Sigmoid colon (tissue), 7 donors: ENCODE data around the gene RAP1B. TPM values are rescaled to one million over a fixed set of nuclear protein-coding genes. Genes with fewer than 3 reads are reported as not detected.

Source experiments
- DNase-seq: peaks from one replicate; pipeline ENCODE4 v3.0.0-alpha.2; 2019
- H3K27ac ChIP-seq, 4 donors: fragments of 200-600 bp; sonication (generic); one replicate each; pipeline ENCODE4 v1.5.1; 2016 to 2019; ENCODE audit warnings: mild to moderate bottlenecking in 1 of 4
- H3K27me3 ChIP-seq, 3 donors: fragments of 200-600 bp; sonication (generic); one replicate each; pipeline ENCODE4 v1.5.1; 2019; ENCODE audit warnings: mild to moderate bottlenecking in 1 of 3
- H3K36me3 ChIP-seq, 4 donors: fragments of 200-600 bp; sonication (generic); one replicate each; pipeline ENCODE4 v1.5.1; 2016 to 2019
- H3K4me1 ChIP-seq, 4 donors: fragments of 200-600 bp; sonication (generic); one replicate each; pipeline ENCODE4 v1.5.1; 2017 to 2019
- H3K4me3 ChIP-seq, 4 donors: fragments of 200-600 bp; sonication (generic); one replicate each; pipeline ENCODE4 v1.5.1; 2017 to 2019; ENCODE audit warnings: mild to moderate bottlenecking in 2 of 4, moderate library complexity in 1 of 4
- H3K9me3 ChIP-seq, 4 donors: fragments of 200-600 bp in 3 of 4; sonication (generic) in 3 of 4; one replicate each; pipeline versions ENCODE4 v1.5.1 to v1.6.1; 2013 to 2019
- EP300 ChIP-seq, 4 donors: sonication (generic); formaldehyde crosslinking; IDR thresholded peaks; one replicate each; pipeline ENCODE4 v1.6.1; 2017; ENCODE audit warnings: antibody characterized with exemption in 4 of 4
- POLR2A ChIP-seq, 2 donors: fragments of 450-650 bp; IDR thresholded peaks; one replicate each; pipeline ENCODE4 v1.6.1; 2016; ENCODE audit warnings: antibody characterized with exemption in 2 of 2, mild to moderate bottlenecking in 2 of 2, moderate library complexity in 2 of 2
- POLR2AphosphoS5 ChIP-seq, 4 donors: sonication (generic); formaldehyde crosslinking; IDR thresholded peaks; one replicate each; pipeline ENCODE4 v1.6.1; 2017; ENCODE audit warnings: antibody characterized with exemption in 4 of 4
- WGBS, 2 donors: extraction: QIAGEN DNeasy Blood & Tissue Kit; methylation state at CpG; one replicate each; pipeline ENCODE4 v1.1.7; 2013; 5-methylcytosine and 5-hydroxymethylcytosine counted together
- intact Hi-C: fragments of 100-400 bp; cut with DNase I; formaldehyde crosslinking; loops from one replicate; pipeline ENCODE4 v1.15.1; 2023
- polyA plus RNA-seq, 3 donors: library from polyadenylated mRNA; stranded (reverse); fragments of 200-250 nt; gene quantifications; one replicate each; pipeline ENCODE4 v1.2.3, GENCODE V29; 2013
- total RNA-seq, 4 donors: library from RNA; depleted of rRNA; stranded (reverse); fragments of >200 nt; gene quantifications; one replicate each; pipeline ENCODE4 v1.1.0, GENCODE V29; 2016
- TF ChIP-seq, protein P1 (sequence below), 4 experiments: fragments of 450-650 bp in 3 of 4; fragments of 200-600 bp in 1 of 4; IDR thresholded peaks; one replicate each; pipeline ENCODE4 v1.5.1; 2016 to 2019; ENCODE audit warnings: antibody characterized with exemption in 4 of 4, mild to moderate bottlenecking in 3 of 4, moderate library complexity in 2 of 4
- donor health status: healthy with polysubstance abuse.
- donor health status: Bipolar disorder and iron deficiency.
- donor health status: healthy.

RAP1B gene
- total and polyA plus RNA-seq, 7 donors, result 146 to 258 (median 213) TPM

DNA sequence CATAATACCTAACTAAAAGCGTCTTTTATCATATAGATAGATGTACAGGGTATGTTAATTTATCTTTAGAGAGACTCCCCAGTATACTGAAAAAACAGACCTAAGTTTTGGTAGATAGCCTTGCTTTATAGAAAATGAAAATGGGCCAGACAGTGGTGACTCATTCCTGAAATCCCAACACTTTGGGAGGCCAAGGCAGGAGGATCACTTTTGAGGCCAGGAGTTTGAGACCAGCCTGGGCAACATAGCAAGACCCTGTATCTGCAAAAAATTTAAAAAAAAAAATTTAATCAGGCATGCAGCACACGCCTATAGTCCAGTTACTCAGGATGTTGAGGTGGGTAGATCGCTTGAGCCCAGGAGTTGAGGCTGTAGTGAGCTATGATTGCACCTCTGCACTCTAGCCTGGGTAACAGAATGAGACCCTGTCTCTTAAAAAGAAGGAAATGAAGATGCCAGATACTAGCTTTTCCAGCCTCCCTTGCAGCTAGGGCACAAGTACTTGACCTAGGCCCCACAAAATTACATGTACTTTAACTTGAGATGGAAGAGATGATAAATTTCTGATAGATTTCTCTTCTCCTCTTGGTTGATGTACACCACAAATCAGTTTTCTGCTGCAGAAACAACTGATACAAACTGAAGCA, 17.1 kb downstream of the RAP1B start:
- intact Hi-C loops, result no loop called here
- no peak overlapping the region for H3K4me3 ChIP-seq
- no peaks in the 10 kb centered on the region for H3K27me3 ChIP-seq
- H3K27ac ChIP-seq, result no peak overlapping the region
- H3K9me3 ChIP-seq, result peaks cover 0 to 4% (median 0%) of the 10 kb centered on the region in 4 donors
- peaks cover 0 to 13% (median 2%) of the 10 kb centered on the region in 4 donors for H3K36me3 ChIP-seq
- peaks cover 0 to 70% (median 47%) of the 10 kb centered on the region in 4 donors for H3K4me1 ChIP-seq
- 94 to 99% methylated on average over 3 of the region's 3 CpGs for WGBS, 2 donors
- DNase-seq, result no peak
- TF ChIP-seq, protein P1, sequence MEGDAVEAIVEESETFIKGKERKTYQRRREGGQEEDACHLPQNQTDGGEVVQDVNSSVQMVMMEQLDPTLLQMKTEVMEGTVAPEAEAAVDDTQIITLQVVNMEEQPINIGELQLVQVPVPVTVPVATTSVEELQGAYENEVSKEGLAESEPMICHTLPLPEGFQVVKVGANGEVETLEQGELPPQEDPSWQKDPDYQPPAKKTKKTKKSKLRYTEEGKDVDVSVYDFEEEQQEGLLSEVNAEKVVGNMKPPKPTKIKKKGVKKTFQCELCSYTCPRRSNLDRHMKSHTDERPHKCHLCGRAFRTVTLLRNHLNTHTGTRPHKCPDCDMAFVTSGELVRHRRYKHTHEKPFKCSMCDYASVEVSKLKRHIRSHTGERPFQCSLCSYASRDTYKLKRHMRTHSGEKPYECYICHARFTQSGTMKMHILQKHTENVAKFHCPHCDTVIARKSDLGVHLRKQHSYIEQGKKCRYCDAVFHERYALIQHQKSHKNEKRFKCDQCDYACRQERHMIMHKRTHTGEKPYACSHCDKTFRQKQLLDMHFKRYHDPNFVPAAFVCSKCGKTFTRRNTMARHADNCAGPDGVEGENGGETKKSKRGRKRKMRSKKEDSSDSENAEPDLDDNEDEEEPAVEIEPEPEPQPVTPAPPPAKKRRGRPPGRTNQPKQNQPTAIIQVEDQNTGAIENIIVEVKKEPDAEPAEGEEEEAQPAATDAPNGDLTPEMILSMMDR (IDR thresholded peaks at IDR 0.05), result no peak
- no peak for TF ChIP-seq EP300 (IDR thresholded peaks at IDR 0.05)
- no peak for TF ChIP-seq POLR2AphosphoS5 (IDR thresholded peaks at IDR 0.05)
- no peak for TF ChIP-seq POLR2A (IDR thresholded peaks at IDR 0.05)

DNA sequence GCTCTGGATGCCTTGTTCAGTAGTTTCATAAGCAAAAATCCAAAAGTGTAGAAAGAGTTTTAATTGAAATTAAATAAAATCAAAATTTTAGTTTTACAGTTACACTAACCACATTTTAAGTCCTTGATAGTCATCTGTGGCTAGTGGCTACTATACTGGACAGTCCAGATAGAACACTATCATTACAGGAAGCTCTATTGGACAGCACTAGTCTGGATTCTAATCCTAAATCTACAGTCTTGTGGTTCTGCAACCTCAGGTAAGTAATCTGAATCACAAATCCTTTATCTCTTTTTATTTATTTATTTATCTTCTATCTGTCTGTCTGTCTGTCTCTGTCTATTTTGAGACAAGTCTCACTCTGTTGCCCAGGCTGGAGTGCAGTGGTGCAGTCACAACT, 18.0 kb downstream of the RAP1B start:
- Histone ChIP-seq H3K4me3 (no peak overlapping the region), H3K36me3 (peaks cover 0 to 13% (median 2%) of the 10 kb centered on the region in 4 donors), H3K9me3 (peaks cover 0 to 4% (median 0%) of the 10 kb centered on the region in 4 donors), H3K27me3 (no peaks in the 10 kb centered on the region), H3K27ac (no peak overlapping the region), H3K4me1 (peaks cover 0 to 70% (median 45%) of the 10 kb centered on the region in 4 donors)
- intact Hi-C loops, result no loop called here
- TF ChIP-seq EP300 (IDR thresholded peaks at IDR 0.05) (no peak), POLR2AphosphoS5 (IDR thresholded peaks at IDR 0.05) (no peak), POLR2A (IDR thresholded peaks at IDR 0.05) (no peak)
- no peak for DNase-seq

DNA sequence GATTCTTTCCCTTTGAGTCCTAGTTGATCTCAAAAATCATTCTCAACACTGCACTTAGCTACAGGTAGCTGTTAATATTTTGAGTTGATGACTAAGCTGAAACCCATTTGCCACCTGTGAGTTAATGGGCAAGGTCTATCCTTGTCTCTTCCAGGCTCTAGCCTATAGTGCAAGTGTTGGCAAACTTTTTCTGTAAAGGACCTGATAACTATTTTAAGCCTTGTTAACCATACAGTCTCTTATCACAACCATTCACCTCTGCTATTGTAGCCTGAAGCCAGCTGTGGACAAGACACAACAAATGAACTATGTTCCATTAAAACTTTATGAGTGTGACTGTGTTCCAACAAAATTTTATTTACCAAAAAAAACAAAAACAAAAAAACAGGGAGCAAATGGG, 19.4 kb downstream of the RAP1B start:
- no peak for DNase-seq
- no peak overlapping the region for H3K4me3 ChIP-seq
- intact Hi-C loops, result no loop called here
- H3K36me3 ChIP-seq, result peaks cover 0 to 13% (median 2%) of the 10 kb centered on the region in 4 donors
- H3K9me3 ChIP-seq, result peaks cover 0 to 4% (median 0%) of the 10 kb centered on the region in 4 donors
- H3K27me3 ChIP-seq, result no peaks in the 10 kb centered on the region
- H3K27ac ChIP-seq, result no peak overlapping the region
- H3K4me1 ChIP-seq, result peaks cover 0 to 70% (median 45%) of the 10 kb centered on the region in 4 donors
- TF ChIP-seq EP300 (IDR thresholded peaks at IDR 0.05) (no peak), POLR2AphosphoS5 (IDR thresholded peaks at IDR 0.05) (no peak), POLR2A (IDR thresholded peaks at IDR 0.05) (no peak)
- TF ChIP-seq, protein P1 (IDR thresholded peaks at IDR 0.05), result no peak

- WGBS, 2 donors, result 84 to 92% methylated on average over 7 of the region's 7 CpGs
- Histone ChIP-seq H3K9me3 (peaks cover 0 to 4% (median 0%) of the 10 kb centered on the region in 4 donors), H3K27ac (no peak overlapping the region), H3K4me1 (peaks cover 0 to 70% (median 46%) of the 10 kb centered on the region in 4 donors), H3K27me3 (no peaks in the 10 kb centered on the region), H3K4me3 (no peak overlapping the region), H3K36me3 (peaks cover 0 to 13% (median 2%) of the 10 kb centered on the region in 4 donors)
- TF ChIP-seq EP300 (IDR thresholded peaks at IDR 0.05), result no peak
- TF ChIP-seq POLR2A (IDR thresholded peaks at IDR 0.05), result no peak
- TF ChIP-seq, protein P1 (IDR thresholded peaks at IDR 0.05), result no peak
- no peak for TF ChIP-seq POLR2AphosphoS5 (IDR thresholded peaks at IDR 0.05)
- DNase-seq, result no peak
- intact Hi-C loops, result no loop called here
Observed at GRCh38 chr12:68630598-68630997, 19.9 kb downstream of the RAP1B start.

DNA sequence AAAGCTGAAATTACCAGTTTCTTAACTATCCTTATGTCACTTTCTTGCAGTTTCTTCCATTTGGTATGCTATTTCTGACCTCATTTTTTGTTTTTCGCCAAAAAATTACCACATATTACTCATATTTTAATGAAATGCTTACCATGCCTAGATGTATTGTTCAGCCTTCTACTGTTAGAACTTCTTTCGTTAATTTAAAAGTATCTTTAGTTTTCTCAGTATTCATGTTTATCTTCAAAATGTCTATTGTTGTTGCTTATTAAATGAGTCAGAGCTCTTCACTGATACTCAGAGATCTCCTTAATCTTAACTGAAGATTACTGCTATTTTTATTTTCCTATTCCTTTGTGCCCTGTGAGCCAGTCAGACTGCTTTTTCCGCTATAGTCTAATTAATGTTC, 20.5 kb downstream of the RAP1B start:
- Histone ChIP-seq H3K4me1 (peaks cover 0 to 69% (median 49%) of the 10 kb centered on the region in 4 donors), H3K4me3 (no peak overlapping the region), H3K9me3 (peaks cover 0 to 4% (median 0%) of the 10 kb centered on the region in 4 donors), H3K36me3 (peaks cover 0 to 13% (median 2%) of the 10 kb centered on the region in 4 donors), H3K27ac (no peak overlapping the region), H3K27me3 (no peaks in the 10 kb centered on the region)
- WGBS, 2 donors, result 87 to 89% methylated on average over 3 of the region's 3 CpGs
- no peak for TF ChIP-seq POLR2A (IDR thresholded peaks at IDR 0.05)
- no peak for TF ChIP-seq POLR2AphosphoS5 (IDR thresholded peaks at IDR 0.05)
- TF ChIP-seq EP300 (IDR thresholded peaks at IDR 0.05), result no peak
- TF ChIP-seq, protein P1 (IDR thresholded peaks at IDR 0.05), result no peak
- no peak for DNase-seq
- intact Hi-C loops, result no loop called here
